ENCODE data around the gene FAM89B. TPM values are rescaled to one million over a fixed set of nuclear protein-coding genes. Genes with fewer than 3 reads are reported as not detected.

Gene FAM89B
- polyA plus RNA-seq, 2 donors: 27.9 to 36.5 TPM

GRCh38 chr11:65615229-65615949 is 43.1 kb downstream of the FAM89B start, which contains the start of gene PCNX3:
Gene PCNX3, plus strand, starts transcription at chr11:65615776. Its CDS starts 536 bp downstream, at chr11:65616312.
- peak within 1 kb of the TSS; percentile 74 to 90 for H3K4me3 ChIP-seq (ENCODE audit: low read depth in 1 of 2, low read length in 2 of 2)
- no peaks in the 10 kb centered on the region for H3K9me3 ChIP-seq (ENCODE audit: control insufficient read depth in 2 of 2, insufficient read depth in 1 of 2, low read depth in 1 of 2, low read length in 1 of 2)
- peaks cover 11 to 22% of the 10 kb centered on the region in 2 donors for H3K4me1 ChIP-seq (ENCODE audit: control insufficient read depth in 2 of 2, insufficient read depth in 2 of 2, low read length in 1 of 2)
- 0% methylated on average over 55 of the region's 55 CpGs for whole genome bisulfite sequencing, 2 donors
- no peaks in the 10 kb centered on the region for H3K27me3 ChIP-seq (ENCODE audit: control insufficient read depth in 1 of 2, insufficient read depth in 2 of 2, low read length in 2 of 2)
- H3K36me3 ChIP-seq (ENCODE audit: control insufficient read depth in 2 of 2, insufficient read depth in 2 of 2, low read length in 1 of 2): peaks cover 0 to 30% of the 10 kb centered on the region in 2 donors
- H3K27ac ChIP-seq (ENCODE audit: low read depth in 2 of 2, low read length in 1 of 2): peak within 1 kb of the TSS; percentile 95 to 99

GRCh38 chr11:65615950-65616574 is 43.7 kb downstream of the FAM89B start:
- peak overlapping the region; percentile 74 to 90 for H3K4me3 ChIP-seq (ENCODE audit: low read depth in 1 of 2, low read length in 2 of 2)
- peaks cover under 1 to 37% of the 10 kb centered on the region in 2 donors for H3K36me3 ChIP-seq (ENCODE audit: control insufficient read depth in 2 of 2, insufficient read depth in 2 of 2, low read length in 1 of 2)
- 1% methylated on average over 32 to 50 of the region's 50 CpGs for WGBS, 2 donors
- H3K27ac ChIP-seq (ENCODE audit: low read depth in 2 of 2, low read length in 1 of 2): peak overlapping the region; percentile 94 to 96
- no peaks in the 10 kb centered on the region for H3K27me3 ChIP-seq (ENCODE audit: control insufficient read depth in 1 of 2, insufficient read depth in 2 of 2, low read length in 2 of 2)
- H3K9me3 ChIP-seq (ENCODE audit: control insufficient read depth in 2 of 2, insufficient read depth in 1 of 2, low read depth in 1 of 2, low read length in 1 of 2): no peaks in the 10 kb centered on the region
- H3K4me1 ChIP-seq (ENCODE audit: control insufficient read depth in 2 of 2, insufficient read depth in 2 of 2, low read length in 1 of 2): peaks cover 11 to 22% of the 10 kb centered on the region in 2 donors

- no peaks in the 10 kb centered on the region for H3K27me3 ChIP-seq (ENCODE audit: control insufficient read depth in 1 of 2, insufficient read depth in 2 of 2, low read length in 2 of 2)
- peaks cover 3 to 41% of the 10 kb centered on the region in 2 donors for H3K36me3 ChIP-seq (ENCODE audit: control insufficient read depth in 2 of 2, insufficient read depth in 2 of 2, low read length in 1 of 2)
- H3K4me1 ChIP-seq (ENCODE audit: control insufficient read depth in 2 of 2, insufficient read depth in 2 of 2, low read length in 1 of 2): peaks cover 11 to 22% of the 10 kb centered on the region in 2 donors
- peak overlapping the region; percentile 94 to 96 for H3K27ac ChIP-seq (ENCODE audit: low read depth in 2 of 2, low read length in 1 of 2)
- peak overlapping the region; percentile 74 to 90 for H3K4me3 ChIP-seq (ENCODE audit: low read depth in 1 of 2, low read length in 2 of 2)
- 41 to 59% methylated on average over 10 of the region's 10 CpGs for WGBS, 2 donors
- H3K9me3 ChIP-seq (ENCODE audit: control insufficient read depth in 2 of 2, insufficient read depth in 1 of 2, low read depth in 1 of 2, low read length in 1 of 2): no peaks in the 10 kb centered on the region
These were observed 44.2 kb downstream of the FAM89B start for GRCh38 chr11:65616575-65617001.

GRCh38 chr11:65617136-65617850 is 45.0 kb downstream of the FAM89B start:
- H3K36me3 ChIP-seq (ENCODE audit: control insufficient read depth in 2 of 2, insufficient read depth in 2 of 2, low read length in 1 of 2): peaks cover 9 to 48% of the 10 kb centered on the region in 2 donors
- H3K27me3 ChIP-seq (ENCODE audit: control insufficient read depth in 1 of 2, insufficient read depth in 2 of 2, low read length in 2 of 2): no peaks in the 10 kb centered on the region
- H3K27ac ChIP-seq (ENCODE audit: low read depth in 2 of 2, low read length in 1 of 2): no peak overlapping the region
- H3K4me3 ChIP-seq (ENCODE audit: low read depth in 1 of 2, low read length in 2 of 2): no peak overlapping the region
- 89 to 90% methylated on average over 17 of the region's 17 CpGs for WGBS, 2 donors
- H3K4me1 ChIP-seq (ENCODE audit: control insufficient read depth in 2 of 2, insufficient read depth in 2 of 2, low read length in 1 of 2): peaks cover 8 to 16% of the 10 kb centered on the region in 2 donors
- H3K9me3 ChIP-seq (ENCODE audit: control insufficient read depth in 2 of 2, insufficient read depth in 1 of 2, low read depth in 1 of 2, low read length in 1 of 2): no peaks in the 10 kb centered on the region

- H3K27me3 ChIP-seq (ENCODE audit: control insufficient read depth in 1 of 2, insufficient read depth in 2 of 2, low read length in 2 of 2): no peaks in the 10 kb centered on the region
- H3K27ac ChIP-seq (ENCODE audit: low read depth in 2 of 2, low read length in 1 of 2): no peak overlapping the region
- H3K36me3 ChIP-seq (ENCODE audit: control insufficient read depth in 2 of 2, insufficient read depth in 2 of 2, low read length in 1 of 2): peaks cover 9 to 49% of the 10 kb centered on the region in 2 donors
- H3K4me1 ChIP-seq (ENCODE audit: control insufficient read depth in 2 of 2, insufficient read depth in 2 of 2, low read length in 1 of 2): peaks cover 1 to 7% of the 10 kb centered on the region in 2 donors
- WGBS, 2 donors: 94 to 95% methylated on average over 33 of the region's 33 CpGs
- H3K4me3 ChIP-seq (ENCODE audit: low read depth in 1 of 2, low read length in 2 of 2): no peak overlapping the region
- no peaks in the 10 kb centered on the region for H3K9me3 ChIP-seq (ENCODE audit: control insufficient read depth in 2 of 2, insufficient read depth in 1 of 2, low read depth in 1 of 2, low read length in 1 of 2)
These were observed 45.8 kb downstream of the FAM89B start for GRCh38 chr11:65617990-65618751.

GRCh38 chr11:65618763-65619162 is 46.4 kb downstream of the FAM89B start:
- WGBS, 2 donors: 90 to 91% methylated on average over 14 of the region's 14 CpGs
- Histone ChIP-seq H3K9me3 (ENCODE audit: control insufficient read depth in 2 of 2, insufficient read depth in 1 of 2, low read depth in 1 of 2, low read length in 1 of 2) (no peaks in the 10 kb centered on the region), H3K27me3 (ENCODE audit: control insufficient read depth in 1 of 2, insufficient read depth in 2 of 2, low read length in 2 of 2) (no peaks in the 10 kb centered on the region), H3K36me3 (ENCODE audit: control insufficient read depth in 2 of 2, insufficient read depth in 2 of 2, low read length in 1 of 2) (peaks cover 9 to 53% of the 10 kb centered on the region in 2 donors), H3K27ac (ENCODE audit: low read depth in 2 of 2, low read length in 1 of 2) (no peak overlapping the region), H3K4me1 (ENCODE audit: control insufficient read depth in 2 of 2, insufficient read depth in 2 of 2, low read length in 1 of 2) (peaks cover 0 to 4% of the 10 kb centered on the region in 2 donors), H3K4me3 (ENCODE audit: low read depth in 1 of 2, low read length in 2 of 2) (no peak overlapping the region)

- no peak overlapping the region for H3K4me3 ChIP-seq (ENCODE audit: low read depth in 1 of 2, low read length in 2 of 2)
- H3K4me1 ChIP-seq (ENCODE audit: control insufficient read depth in 2 of 2, insufficient read depth in 2 of 2, low read length in 1 of 2): peaks cover 0 to 4% of the 10 kb centered on the region in 2 donors
- no peak overlapping the region for H3K27ac ChIP-seq (ENCODE audit: low read depth in 2 of 2, low read length in 1 of 2)
- no peaks in the 10 kb centered on the region for H3K27me3 ChIP-seq (ENCODE audit: control insufficient read depth in 1 of 2, insufficient read depth in 2 of 2, low read length in 2 of 2)
- peaks cover 9 to 60% of the 10 kb centered on the region in 2 donors for H3K36me3 ChIP-seq (ENCODE audit: control insufficient read depth in 2 of 2, insufficient read depth in 2 of 2, low read length in 1 of 2)
- H3K9me3 ChIP-seq (ENCODE audit: control insufficient read depth in 2 of 2, insufficient read depth in 1 of 2, low read depth in 1 of 2, low read length in 1 of 2): no peaks in the 10 kb centered on the region
- 91% methylated on average over 27 to 29 of the region's 29 CpGs for WGBS, 2 donors
These were observed 47.1 kb downstream of the FAM89B start for GRCh38 chr11:65619281-65619928.

- Histone ChIP-seq H3K4me3 (ENCODE audit: low read depth in 1 of 2, low read length in 2 of 2) (no peak overlapping the region), H3K36me3 (ENCODE audit: control insufficient read depth in 2 of 2, insufficient read depth in 2 of 2, low read length in 1 of 2) (peaks cover 11 to 71% of the 10 kb centered on the region in 2 donors), H3K4me1 (ENCODE audit: control insufficient read depth in 2 of 2, insufficient read depth in 2 of 2, low read length in 1 of 2) (peaks cover 1 to 4% of the 10 kb centered on the region in 2 donors), H3K27ac (ENCODE audit: low read depth in 2 of 2, low read length in 1 of 2) (no peak overlapping the region), H3K27me3 (ENCODE audit: control insufficient read depth in 1 of 2, insufficient read depth in 2 of 2, low read length in 2 of 2) (no peaks in the 10 kb centered on the region), H3K9me3 (ENCODE audit: control insufficient read depth in 2 of 2, insufficient read depth in 1 of 2, low read depth in 1 of 2, low read length in 1 of 2) (no peaks in the 10 kb centered on the region)
- WGBS, 2 donors: 87 to 90% methylated on average over 19 of the region's 19 CpGs
These were observed 48.3 kb downstream of the FAM89B start for GRCh38 chr11:65620666-65621065.
